Endothelial cell (in vitro differentiated cells): Measurements from ENCODE around the gene C19orf33. TPM values are rescaled to one million over a fixed set of nuclear protein-coding genes. Genes with fewer than 3 reads are reported as not detected.
A peak's percentile ranks its signal among the peaks of the same experiment; 100 is the strongest.

ENCODE experiments used
- DNase-seq: peaks from one replicate; pipeline ENCODE4 v3.0.0; 2021; ENCODE audit warnings: low spot score
- H3K27ac Mint-ChIP-seq: one replicate; pipeline ENCODE4 v1.8.0; 2021; ENCODE audit warnings: mixed read lengths, inconsistent platforms; ENCODE audit not compliant: unreplicated experiment
- H3K27me3 Mint-ChIP-seq: one replicate; pipeline ENCODE4 v1.8.0; 2021; ENCODE audit warnings: mild to moderate bottlenecking, moderate library complexity, mixed read lengths, inconsistent platforms; ENCODE audit not compliant: unreplicated experiment
- H3K36me3 Mint-ChIP-seq: one replicate; pipeline ENCODE4 v1.8.0; 2021; ENCODE audit warnings: mild to moderate bottlenecking, low read depth, mixed read lengths, inconsistent platforms; ENCODE audit not compliant: unreplicated experiment
- H3K4me1 Mint-ChIP-seq: one replicate; pipeline ENCODE4 v1.8.0; 2021; ENCODE audit warnings: mild to moderate bottlenecking, mixed read lengths, inconsistent platforms; ENCODE audit not compliant: unreplicated experiment
- H3K4me3 Mint-ChIP-seq: one replicate; pipeline ENCODE4 v1.8.0; 2021; ENCODE audit warnings: mild to moderate bottlenecking, mixed read lengths, inconsistent platforms; ENCODE audit not compliant: unreplicated experiment
- H3K9me3 Mint-ChIP-seq: one replicate; pipeline ENCODE4 v1.8.0; 2021; ENCODE audit warnings: mixed read lengths, inconsistent platforms; ENCODE audit not compliant: unreplicated experiment
- total RNA-seq: library from RNA; stranded (reverse); fragmentation: NEBNext Ultra II Directional; extraction: Animal tissue kit (Norgen Biotek cat#: 25700); gene quantifications from one replicate; pipeline ENCODE4 v1.2.1, GENCODE V29; 2021; ENCODE audit not compliant: unreplicated experiment
- TF ChIP-seq, protein P1 (sequence below): fragments of 200-600 bp; sonication (generic); IDR thresholded peaks from one replicate; pipeline ENCODE4 v1.5.0; 2021; ENCODE audit warnings: antibody characterized with exemption; ENCODE audit not compliant: unreplicated experiment

C19orf33 gene
- total RNA-seq, 1 donor from 2014 or later: 2.7 TPM

DNA sequence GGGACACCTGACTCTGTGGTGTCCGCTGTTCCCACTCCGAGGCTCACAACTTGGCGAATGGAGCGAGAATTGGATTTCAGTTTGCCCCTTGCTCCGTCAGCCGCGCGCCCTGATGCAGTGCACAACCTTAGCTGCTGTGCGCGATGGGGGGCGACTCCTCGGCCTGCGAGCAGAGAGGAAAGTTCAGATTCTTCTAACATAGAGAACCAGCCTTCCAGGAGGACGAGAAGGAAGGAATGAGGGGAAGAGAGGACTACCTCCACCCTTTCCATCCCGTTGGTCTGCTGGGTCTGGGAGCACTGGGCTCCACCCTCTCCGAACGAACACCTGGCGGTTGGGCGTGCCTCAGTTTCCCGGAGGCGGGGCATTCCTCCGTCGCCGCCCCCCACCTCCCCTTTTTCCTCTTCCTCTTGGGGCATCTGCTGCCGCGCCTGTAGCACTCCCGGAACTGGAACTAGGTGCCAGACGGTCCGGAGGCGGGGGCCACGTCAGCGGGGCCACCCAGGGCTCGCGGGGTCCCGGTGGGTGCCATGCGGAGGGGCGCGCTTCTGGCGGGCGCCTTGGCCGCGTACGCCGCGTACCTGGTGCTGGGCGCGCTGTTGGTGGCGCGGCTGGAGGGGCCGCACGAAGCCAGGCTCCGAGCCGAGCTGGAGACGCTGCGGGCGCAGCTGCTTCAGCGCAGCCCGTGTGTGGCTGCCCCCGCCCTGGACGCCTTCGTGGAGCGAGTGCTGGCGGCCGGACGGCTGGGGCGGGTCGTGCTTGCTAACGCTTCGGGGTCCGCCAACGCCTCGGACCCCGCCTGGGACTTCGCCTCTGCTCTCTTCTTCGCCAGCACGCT is 15.6 kb downstream of the C19orf33 start, which contains the start of gene KCNK6:
KCNK6 (plus strand) TSS at position 425 of the 838 bp plus-strand sequence; CDS start at position 531, 106 bp downstream.
- peak; percentile 38 for DNase-seq
- peaks cover 18% of the 10 kb centered on the region for H3K27me3 Mint-ChIP-seq
- H3K36me3 Mint-ChIP-seq: peaks cover 3% of the 10 kb centered on the region
- H3K4me3 Mint-ChIP-seq: peak within 1 kb of the TSS; percentile 88
- peaks cover 42% of the 10 kb centered on the region for H3K4me1 Mint-ChIP-seq
- no peak within 1 kb of the TSS for H3K27ac Mint-ChIP-seq
- no peaks in the 10 kb centered on the region for H3K9me3 Mint-ChIP-seq
- TF ChIP-seq, protein P1, sequence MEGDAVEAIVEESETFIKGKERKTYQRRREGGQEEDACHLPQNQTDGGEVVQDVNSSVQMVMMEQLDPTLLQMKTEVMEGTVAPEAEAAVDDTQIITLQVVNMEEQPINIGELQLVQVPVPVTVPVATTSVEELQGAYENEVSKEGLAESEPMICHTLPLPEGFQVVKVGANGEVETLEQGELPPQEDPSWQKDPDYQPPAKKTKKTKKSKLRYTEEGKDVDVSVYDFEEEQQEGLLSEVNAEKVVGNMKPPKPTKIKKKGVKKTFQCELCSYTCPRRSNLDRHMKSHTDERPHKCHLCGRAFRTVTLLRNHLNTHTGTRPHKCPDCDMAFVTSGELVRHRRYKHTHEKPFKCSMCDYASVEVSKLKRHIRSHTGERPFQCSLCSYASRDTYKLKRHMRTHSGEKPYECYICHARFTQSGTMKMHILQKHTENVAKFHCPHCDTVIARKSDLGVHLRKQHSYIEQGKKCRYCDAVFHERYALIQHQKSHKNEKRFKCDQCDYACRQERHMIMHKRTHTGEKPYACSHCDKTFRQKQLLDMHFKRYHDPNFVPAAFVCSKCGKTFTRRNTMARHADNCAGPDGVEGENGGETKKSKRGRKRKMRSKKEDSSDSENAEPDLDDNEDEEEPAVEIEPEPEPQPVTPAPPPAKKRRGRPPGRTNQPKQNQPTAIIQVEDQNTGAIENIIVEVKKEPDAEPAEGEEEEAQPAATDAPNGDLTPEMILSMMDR: no peak

DNA sequence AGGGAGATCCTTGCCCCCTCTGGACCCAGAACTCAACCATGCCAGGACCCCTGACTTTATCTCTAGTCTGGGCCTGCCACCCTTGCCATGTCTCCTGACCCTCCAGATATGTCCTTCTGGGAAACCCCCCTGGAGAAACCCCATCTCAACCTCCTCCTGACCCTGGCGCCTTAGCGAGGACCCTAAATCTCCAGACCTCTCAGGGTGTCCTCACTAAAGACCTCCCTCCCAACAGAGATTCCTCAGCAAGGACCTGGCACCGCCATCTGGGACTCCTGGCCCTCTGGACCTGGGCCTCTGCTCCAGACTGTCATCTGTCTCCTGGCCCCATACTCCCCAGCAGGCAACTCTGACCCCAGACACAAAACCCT is 16.9 kb downstream of the C19orf33 start:
- Mint-ChIP-seq H3K27ac (peak overlapping the region; percentile 64), H3K9me3 (no peaks in the 10 kb centered on the region), H3K27me3 (peaks cover 18% of the 10 kb centered on the region), H3K4me1 (peaks cover 42% of the 10 kb centered on the region), H3K4me3 (peak overlapping the region; percentile 88), H3K36me3 (peaks cover 10% of the 10 kb centered on the region)
- TF ChIP-seq, protein P1: no peak
- no peak for DNase-seq

DNA sequence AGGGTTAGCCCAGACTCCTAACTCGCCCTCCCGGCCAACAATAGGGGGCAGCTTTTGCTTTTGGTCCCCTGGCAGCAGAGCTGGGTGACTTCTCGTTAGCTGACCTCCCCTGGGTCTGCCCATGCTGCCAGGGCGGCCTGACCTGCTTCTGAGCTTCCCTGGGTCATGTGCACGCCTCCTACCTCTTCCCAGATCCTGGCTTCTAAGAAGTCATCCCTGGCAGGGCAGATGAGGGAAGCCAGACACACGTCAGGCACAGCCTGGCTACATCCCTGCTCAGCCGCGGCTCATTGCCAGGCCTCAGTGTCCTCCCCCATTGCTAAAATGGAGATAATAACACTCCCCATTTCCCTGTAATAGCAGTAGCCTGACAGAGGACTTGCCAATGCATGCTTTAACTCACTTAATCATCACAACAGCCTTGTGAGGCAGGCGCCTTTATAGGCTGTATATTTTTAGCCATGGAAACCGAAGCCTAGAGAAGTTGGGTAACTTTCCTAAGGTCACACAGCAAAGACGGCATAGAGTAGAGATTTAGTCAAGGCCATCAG is 17.7 kb downstream of the C19orf33 start:
- H3K4me1 Mint-ChIP-seq: peaks cover 41% of the 10 kb centered on the region
- DNase-seq: no peak
- H3K27me3 Mint-ChIP-seq: peaks cover 18% of the 10 kb centered on the region
- no peak overlapping the region for H3K27ac Mint-ChIP-seq
- H3K36me3 Mint-ChIP-seq: peaks cover 12% of the 10 kb centered on the region
- no peaks in the 10 kb centered on the region for H3K9me3 Mint-ChIP-seq
- H3K4me3 Mint-ChIP-seq: peak overlapping the region; percentile 74
- TF ChIP-seq, protein P1: no peak

DNA sequence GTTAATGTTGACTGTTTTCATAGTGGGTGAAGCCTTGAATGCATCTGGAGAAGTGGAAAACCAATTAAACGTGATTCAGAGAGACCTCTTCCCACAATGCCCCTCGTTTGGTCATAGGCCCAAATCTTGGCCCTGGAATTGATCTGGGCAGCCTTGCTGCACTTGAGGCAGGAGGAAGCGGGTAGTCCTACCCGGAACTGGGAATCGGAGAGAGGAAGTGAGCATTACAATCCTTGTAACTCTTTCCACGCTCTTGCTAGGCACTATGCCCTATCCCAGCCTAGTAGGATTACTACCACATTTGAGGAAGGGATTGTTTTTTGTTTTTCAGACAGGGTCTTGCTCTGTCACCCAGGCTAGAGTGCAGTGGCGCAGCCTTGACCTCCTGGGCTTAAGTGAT is 19.2 kb downstream of the C19orf33 start:
- TF ChIP-seq, protein P1: no peak
- H3K27ac Mint-ChIP-seq: peak overlapping the region; percentile 54
- no peak for DNase-seq
- H3K4me1 Mint-ChIP-seq: peaks cover 32% of the 10 kb centered on the region
- H3K9me3 Mint-ChIP-seq: no peaks in the 10 kb centered on the region
- H3K36me3 Mint-ChIP-seq: peaks cover 22% of the 10 kb centered on the region
- H3K4me3 Mint-ChIP-seq: no peak overlapping the region
- peaks cover 15% of the 10 kb centered on the region for H3K27me3 Mint-ChIP-seq

DNA sequence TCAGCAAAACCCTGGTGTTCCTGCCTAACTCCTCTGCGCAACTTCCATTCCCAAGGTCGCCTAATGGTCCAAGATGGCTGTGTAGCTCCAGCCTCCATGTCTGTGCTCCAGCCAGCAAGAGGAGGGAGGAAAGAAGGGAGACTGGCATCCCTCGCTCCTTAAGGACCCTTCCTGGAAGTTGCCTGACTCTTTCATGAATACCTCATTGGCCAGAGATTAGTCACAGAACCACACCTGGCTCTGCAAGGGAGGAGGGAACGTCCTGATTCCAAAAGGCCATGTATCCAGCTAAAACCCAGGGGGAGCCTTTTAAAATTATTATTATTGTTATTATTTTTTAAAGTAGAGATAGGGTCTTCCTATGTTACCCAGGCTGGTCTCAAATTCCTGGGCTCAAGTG is 20.4 kb downstream of the C19orf33 start:
- Mint-ChIP-seq H3K4me3 (no peak overlapping the region), H3K27ac (no peak overlapping the region), H3K4me1 (peaks cover 24% of the 10 kb centered on the region), H3K36me3 (peaks cover 25% of the 10 kb centered on the region), H3K27me3 (peaks cover 9% of the 10 kb centered on the region), H3K9me3 (no peaks in the 10 kb centered on the region)
- TF ChIP-seq, protein P1: no peak
- no peak for DNase-seq
